HEK293 (cell line): ENCODE data around the gene ZNF444.

Source experiments
- CTCF ChIA-PET: fragments of 350-600 bp; formaldehyde crosslinking; extraction: SDS; loops from one replicate; lab custom pipeline; 2021; ENCODE audit warnings: antibody characterized with exemption; lab: Yijun Ruan, JAX
- POLR2A ChIA-PET: fragments of 300-600 bp; formaldehyde crosslinking; extraction: SDS; loops from one replicate; lab custom pipeline; 2020; ENCODE audit warnings: antibody characterized with exemption, inconsistent platforms; lab: Yijun Ruan, JAX
- H3K27ac ChIP-seq: fragments of 200-500 bp; sonication (Bioruptor generic); 2 replicates; pipeline ENCODE4 v1.5.1; 2014; ENCODE audit warnings: low read depth, low read length, control low read depth, inconsistent platforms; ENCODE audit errors: extremely low read depth
- H3K36me3 ChIP-seq, 2 experiments: fragments of 200-500 bp in 1 of 2; sonication (Bioruptor generic) in 1 of 2; 1 replicate in 1 of 2; 2 replicates in 1 of 2; pipeline ENCODE4 v1.5.1; 2014 to 2017; ENCODE audit warnings: inconsistent platforms in 2 of 2, low read length in 2 of 2; ENCODE audit not compliant: control insufficient read depth in 2 of 2, insufficient read depth in 1 of 2
- H3K4me1 ChIP-seq: fragments of 200-500 bp; sonication (Bioruptor generic); 2 replicates; pipeline ENCODE4 v1.5.1; 2014; ENCODE audit warnings: mild to moderate bottlenecking, low read length, inconsistent platforms; ENCODE audit not compliant: control insufficient read depth, insufficient read depth
- H3K4me3 ChIP-seq: 2 replicates; pipeline ENCODE4 v1.5.1; 2011; ENCODE audit warnings: low read depth, mild to moderate bottlenecking, control low read depth, low read length, moderate library complexity
- H3K9me3 ChIP-seq: fragments of 200-500 bp; sonication (Bioruptor generic); 2 replicates; pipeline ENCODE4 v1.5.1; 2014; ENCODE audit warnings: low read depth, low read length, inconsistent platforms; ENCODE audit not compliant: control insufficient read depth, insufficient read depth
- AEBP2 ChIP-seq: fragments of 450-650 bp; formaldehyde crosslinking; IDR thresholded peaks from 2 replicates; pipeline ENCODE4 v1.5.1; 2016; ENCODE audit warnings: missing biosample characterization, missing genetic modification characterization, borderline replicate concordance
- ATF2 ChIP-seq: fragments of 450-650 bp; formaldehyde crosslinking; IDR thresholded peaks from 2 replicates; pipeline ENCODE4 v1.5.1; 2016; ENCODE audit warnings: missing biosample characterization, missing genetic modification characterization, low read depth
- FEZF1 ChIP-seq: fragments of 450-650 bp; formaldehyde crosslinking; IDR thresholded peaks from 2 replicates; pipeline ENCODE4 v1.5.1; 2016; ENCODE audit warnings: missing biosample characterization, missing genetic modification characterization
- GLI2 ChIP-seq: fragments of 450-650 bp; formaldehyde crosslinking; IDR thresholded peaks from 2 replicates; pipeline ENCODE4; 2017; ENCODE audit warnings: missing biosample characterization, missing genetic modification characterization, low read depth, borderline replicate concordance
- REST ChIP-seq: fragments of 450-650 bp; formaldehyde crosslinking; IDR thresholded peaks from 2 replicates; pipeline ENCODE4 v1.5.1; 2016; ENCODE audit warnings: missing biosample characterization, missing genetic modification characterization
- ZNF10 ChIP-seq: fragments of 450-650 bp; formaldehyde crosslinking; IDR thresholded peaks from 2 replicates; pipeline ENCODE4 v1.5.1; 2017; ENCODE audit warnings: missing biosample characterization, missing genetic modification characterization
- ZNF19 ChIP-seq: fragments of 450-650 bp; formaldehyde crosslinking; IDR thresholded peaks from 2 replicates; pipeline ENCODE4; 2016; ENCODE audit warnings: missing biosample characterization, missing genetic modification characterization, low read depth
- ZNF248 ChIP-seq: fragments of 450-650 bp; formaldehyde crosslinking; IDR thresholded peaks from 2 replicates; pipeline ENCODE4 v1.5.1; 2017; ENCODE audit warnings: missing biosample characterization, missing genetic modification characterization
- ZNF488 ChIP-seq: fragments of 450-650 bp; formaldehyde crosslinking; IDR thresholded peaks from 2 replicates; pipeline ENCODE4 v1.5.1; 2016; ENCODE audit warnings: missing biosample characterization, missing genetic modification characterization

The ZNF444 gene

GRCh38 chr19:56125806-56126590 is 15.1 kb upstream of the ZNF444 start:
- ChIA-PET POLR2A (no interaction called here), CTCF (no interaction called here)
- H3K4me3 ChIP-seq: no peak overlapping the region

More at GRCh38 chr19:56125806-56126590, 15.1 kb upstream of the ZNF444 start:
- no peaks in the 10 kb centered on the region; the same call in 1 of the 2 replicates for H3K4me1 ChIP-seq
- TF ChIP-seq AEBP2 (tag by site-specific recombination): no peak
- no peak for TF ChIP-seq ZNF248
- TF ChIP-seq ZNF488: no peak
- TF ChIP-seq ATF2: no peak
- no peak for TF ChIP-seq ZNF10
- no peak for TF ChIP-seq GLI2
- TF ChIP-seq ZNF19 (tag by site-specific recombination): no peak
- TF ChIP-seq FEZF1 (tag by site-specific recombination): no peak
- TF ChIP-seq REST (tag by site-specific recombination): no peak
- H3K36me3 ChIP-seq: no peaks in the 10 kb centered on the region
- H3K27ac ChIP-seq: no peak overlapping the region
- H3K9me3 ChIP-seq: no peaks in the 10 kb centered on the region
